ENCODE measurements around the gene MASP1.
"Not testable (repeated sequence)": the region's sequence is repeated elsewhere in the genome, so short reads cannot be mapped to it uniquely, and the experiment has no call there.

Gene MASP1

GRCh38 chr3:187252311-187252710, 39.2 kb downstream of the MASP1 start:
- ChIA-PET CTCF (no interaction called here), POLR2A (no interaction called here)
- no peak overlapping the region for H3K4me3 ChIP-seq (ENCODE audit: low read depth, low read length)
- no peak for TF ChIP-seq CTCF (IDR thresholded peaks at IDR 0.05; ENCODE audit: insufficient read depth, low read length, missing control alignments)
- DNase-seq (ENCODE audit: low read depth, low spot score), result no peak

GRCh38 chr3:187251599-187251998, 39.9 kb downstream of the MASP1 start:
- DNase-seq (ENCODE audit: low read depth, low spot score), result no peak
- TF ChIP-seq CTCF (IDR thresholded peaks at IDR 0.05; ENCODE audit: insufficient read depth, low read length, missing control alignments), result no peak
- ChIA-PET POLR2A (no interaction called here), CTCF (no interaction called here)
- no peak overlapping the region for H3K4me3 ChIP-seq (ENCODE audit: low read depth, low read length)

GRCh38 chr3:187247398-187247797, 44.1 kb downstream of the MASP1 start:
- no peak overlapping the region for H3K4me3 ChIP-seq (ENCODE audit: low read depth, low read length)
- DNase-seq (ENCODE audit: low read depth, low spot score), result no peak
- TF ChIP-seq CTCF (IDR thresholded peaks at IDR 0.05; ENCODE audit: insufficient read depth, low read length, missing control alignments), result no peak
- CTCF ChIA-PET, result interaction anchor here (0.9 to 1.2 kb wide), 2 partner anchors 10 to 72 kb away, joined by 3 read pairs; no protein-coding TSS in a partner anchor
- POLR2A ChIA-PET, result no interaction called here

DNA sequence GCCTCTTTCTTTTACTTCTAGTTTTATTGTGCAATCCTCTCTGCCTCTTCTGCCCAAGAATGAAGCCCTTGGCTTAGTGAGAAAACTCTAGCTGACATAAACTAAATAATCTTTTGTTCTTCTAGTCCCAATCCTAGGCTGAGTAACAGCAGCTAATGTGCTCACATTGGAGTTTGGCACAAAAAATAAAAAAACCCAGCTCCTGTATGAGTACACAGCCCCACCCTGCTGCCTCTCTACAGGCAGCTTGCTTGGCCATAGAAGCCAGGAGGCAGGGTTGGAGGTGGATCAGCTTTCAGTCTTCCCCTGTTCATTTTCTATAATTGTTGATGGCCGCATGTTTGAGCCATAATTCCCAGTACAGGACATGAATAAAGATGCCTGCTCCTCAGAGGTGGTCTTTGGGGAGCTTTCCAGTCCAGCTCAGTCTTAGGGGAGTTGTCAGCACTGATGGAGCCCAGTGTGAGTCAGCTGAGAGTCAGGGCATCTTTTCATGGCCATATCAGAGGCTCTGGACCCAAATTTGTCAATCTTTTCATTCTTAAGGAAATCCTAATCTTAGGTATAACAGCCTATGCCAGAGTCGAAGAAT, 47.5 kb downstream of the MASP1 start:
- DNase-seq (ENCODE audit: low read depth, low spot score), result no peak
- ChIA-PET CTCF (interaction anchor here (1.2 to 2.3 kb wide), 5 partner anchors 12 to 435 kb away, joined by 3 to 8 read pairs (median 5); no protein-coding TSS in a partner anchor), POLR2A (interaction anchor here (0.7 to 0.9 kb wide), 2 partner anchors 16 to 62 kb away, joined by 3 to 4 read pairs; no protein-coding TSS in a partner anchor)
- no peak overlapping the region for H3K4me3 ChIP-seq (ENCODE audit: low read depth, low read length)
- TF ChIP-seq CTCF (IDR thresholded peaks at IDR 0.05; ENCODE audit: insufficient read depth, low read length, missing control alignments), result no peak

GRCh38 chr3:187242900-187243299, 48.6 kb downstream of the MASP1 start:
- CTCF ChIA-PET, result interaction anchor here (0.7 to 2.3 kb wide), 3 partner anchors 11 to 22 kb away, joined by 3 to 8 read pairs (median 4); no protein-coding TSS in a partner anchor
- POLR2A ChIA-PET, result no interaction called here
- no peak for DNase-seq (ENCODE audit: low read depth, low spot score)
- TF ChIP-seq CTCF (IDR thresholded peaks at IDR 0.05; ENCODE audit: insufficient read depth, low read length, missing control alignments), result no peak
- no peak overlapping the region for H3K4me3 ChIP-seq (ENCODE audit: low read depth, low read length)

GRCh38 chr3:187242435-187242834, 49.1 kb downstream of the MASP1 start:
- H3K4me3 ChIP-seq (ENCODE audit: low read depth, low read length), result no peak overlapping the region
- POLR2A ChIA-PET, result no interaction called here
- CTCF ChIA-PET, result interaction anchor here (0.7 to 2.3 kb wide), 5 partner anchors 10 to 437 kb away, joined by 3 to 8 read pairs (median 4); no protein-coding TSS in a partner anchor
- DNase-seq (ENCODE audit: low read depth, low spot score), result no peak
- TF ChIP-seq CTCF (IDR thresholded peaks at IDR 0.05; ENCODE audit: insufficient read depth, low read length, missing control alignments), result no peak

DNA sequence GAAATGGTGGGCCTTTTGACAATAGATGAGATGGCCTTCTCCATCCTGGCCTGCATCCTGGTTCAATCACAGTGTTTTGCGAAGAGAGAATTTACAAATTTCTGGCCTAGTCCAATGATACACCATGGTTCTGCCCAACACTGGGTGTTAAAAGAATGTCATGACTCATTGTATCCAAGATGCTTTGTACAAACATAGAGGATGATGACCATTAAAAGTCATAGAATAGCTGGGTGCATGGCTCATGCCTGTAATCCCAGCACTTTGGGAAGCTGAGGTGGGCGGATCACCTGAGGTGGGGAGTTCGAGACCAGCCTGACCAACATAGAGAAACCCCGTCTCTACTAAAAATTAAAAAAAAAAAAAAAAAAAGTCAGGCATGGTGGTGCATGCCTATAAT, 52.7 kb downstream of the MASP1 start:
- POLR2A ChIA-PET; H3K4me3 ChIP-seq (ENCODE audit: low read depth, low read length); DNase-seq (ENCODE audit: low read depth, low spot score): not testable (repeated sequence)
- CTCF ChIA-PET, result interaction anchor here (0.6 to 1.9 kb wide), 4 partner anchors 18 to 441 kb away, joined by 3 to 6 read pairs (median 4); no protein-coding TSS in a partner anchor
